ENCODE results near the gene KCNE1. TPM values are rescaled to one million over a fixed set of nuclear protein-coding genes. Genes with fewer than 3 reads are reported as not detected.
A peak's percentile ranks its signal among the peaks of the same experiment; 100 is the strongest.
"Not testable (repeated sequence)": the region's sequence is repeated elsewhere in the genome, so short reads cannot be mapped to it uniquely, and the experiment has no call there.

Gene KCNE1
- under 1 TPM; 0.19 to 0.23 TPM for total RNA-seq
- not detected for polyA plus RNA-seq
- total RNA-seq = 0 to 0.76 (median 0.15) reads per million in 6 experiments

DNA sequence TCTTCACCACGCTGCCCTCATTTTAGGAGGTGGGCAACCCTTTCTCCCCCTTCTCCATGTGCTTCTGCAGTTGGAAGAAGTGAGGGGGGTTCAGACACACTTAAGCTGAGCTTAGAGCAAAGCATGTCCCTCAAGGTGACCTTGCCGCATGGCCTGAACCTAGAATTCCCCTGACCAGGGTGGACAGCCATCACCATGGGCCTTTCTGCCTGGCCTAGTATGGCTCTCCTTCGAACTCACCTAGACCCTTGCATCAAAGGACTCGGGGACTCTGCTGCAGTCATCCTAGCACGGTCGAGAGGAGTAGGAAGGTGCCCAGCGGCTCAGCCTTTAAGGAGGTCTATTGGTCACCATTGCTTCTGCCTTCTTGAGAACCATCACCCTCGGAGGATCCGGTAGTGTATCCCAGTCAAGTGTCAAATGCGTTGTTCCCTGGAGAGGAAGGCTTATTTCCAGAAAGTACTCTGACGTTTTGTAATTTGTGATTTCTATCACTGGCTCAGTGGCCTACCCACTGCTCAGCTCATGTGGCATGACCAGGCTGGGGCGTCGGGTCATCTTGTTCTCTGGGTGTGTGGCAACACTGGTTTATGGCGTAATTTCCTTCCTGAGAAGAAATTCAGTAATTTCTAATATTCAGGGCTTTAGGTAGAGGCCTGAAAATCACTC, at the start of gene KCNE1:
Gene KCNE1, minus strand, starts transcription at position 424 of the 669 bp plus-strand sequence. CDS start 62,576 bp downstream, outside the sequence.
- peak within 1 kb of the TSS in 1 of 10 donors; percentile 50 for H3K4me3 Mint-ChIP-seq
- DNase-seq = no peak
- no peak for ATAC-seq
- peaks cover 0 to 2% (median 0%) of the 10 kb centered on the region in 4 donors for H3K4me1 Mint-ChIP-seq
- H3K27ac Mint-ChIP-seq = no peak within 1 kb of the TSS
- peaks cover 0 to 3% (median 0%) of the 10 kb centered on the region in 5 donors for H3K27me3 Mint-ChIP-seq
- H3K9me3 Mint-ChIP-seq = no peaks in the 10 kb centered on the region
- H3K36me3 Mint-ChIP-seq = peaks cover 0 to under 1% (median 0%) of the 10 kb centered on the region in 3 donors
- POLR2A ChIA-PET = no interaction called here

DNA sequence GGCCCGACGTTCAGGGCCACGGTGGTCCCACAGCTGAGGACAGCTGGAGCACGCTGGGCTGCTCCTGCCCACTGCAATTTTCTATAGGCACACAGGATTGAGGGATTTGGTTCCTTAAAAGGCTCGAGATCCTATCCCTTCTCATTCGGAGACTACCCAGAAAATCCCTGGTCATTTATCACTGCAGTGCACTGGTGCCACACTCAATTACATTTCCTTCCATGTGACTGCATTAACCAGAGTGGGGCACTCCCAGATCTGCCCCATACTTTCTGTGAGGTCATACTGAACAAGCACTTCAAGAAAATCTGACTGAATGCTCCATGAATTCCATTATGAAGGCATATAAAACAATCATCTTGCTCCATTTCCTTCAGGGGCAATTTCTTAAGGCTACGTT, 49.8 kb upstream of the KCNE1 start:
- H3K9me3 Mint-ChIP-seq = no peaks in the 10 kb centered on the region
- no peak overlapping the region for H3K4me3 Mint-ChIP-seq
- DNase-seq (no peak), ATAC-seq (no peak)
- POLR2A ChIA-PET = no interaction called here
- peaks cover 0 to 4% (median 0%) of the 10 kb centered on the region in 4 donors for H3K4me1 Mint-ChIP-seq
- H3K27ac Mint-ChIP-seq = no peak overlapping the region
- H3K36me3 Mint-ChIP-seq = peaks cover 0 to 11% (median 4%) of the 10 kb centered on the region in 3 donors
- no peaks in the 10 kb centered on the region for H3K27me3 Mint-ChIP-seq

GRCh38 chr21:34560609-34561008, 48.6 kb upstream of the KCNE1 start:
- Mint-ChIP-seq H3K4me3 (no peak overlapping the region), H3K4me1 (peaks cover 0 to 4% (median 0%) of the 10 kb centered on the region in 4 donors), H3K9me3 (no peaks in the 10 kb centered on the region), H3K27ac (no peak overlapping the region), H3K36me3 (peaks cover 0 to 9% (median 0%) of the 10 kb centered on the region in 3 donors), H3K27me3 (no peaks in the 10 kb centered on the region)
- POLR2A ChIA-PET = no interaction called here
- no peak for DNase-seq
- ATAC-seq = no peak

DNA sequence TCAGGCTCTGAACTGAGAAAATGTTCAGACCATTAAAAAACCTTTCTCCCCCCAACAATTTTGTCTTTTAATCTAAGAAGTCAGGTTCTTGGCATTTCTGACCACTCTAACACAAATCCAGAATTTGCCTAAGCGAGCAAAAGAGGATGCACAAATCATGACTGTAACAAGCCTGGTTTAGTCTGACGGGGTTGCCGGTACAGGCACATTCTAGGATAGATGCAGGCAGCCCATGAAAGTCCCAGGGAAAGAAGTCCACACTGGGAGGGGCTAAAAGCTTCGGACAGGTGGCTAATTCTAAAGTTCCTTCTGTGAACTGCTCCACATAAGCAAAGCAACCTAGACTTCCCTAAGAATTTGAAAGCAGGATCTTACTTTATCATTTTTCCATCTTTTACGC, 48.0 kb upstream of the KCNE1 start:
- POLR2A ChIA-PET = no interaction called here
- ATAC-seq = no peak
- no peak overlapping the region for H3K27ac Mint-ChIP-seq
- DNase-seq = no peak
- H3K4me1 Mint-ChIP-seq = peaks cover 0 to 4% (median 0%) of the 10 kb centered on the region in 4 donors
- no peak overlapping the region for H3K4me3 Mint-ChIP-seq
- H3K36me3 Mint-ChIP-seq = peaks cover 3 to 7% (median 3%) of the 10 kb centered on the region in 3 donors
- H3K27me3 Mint-ChIP-seq = no peaks in the 10 kb centered on the region
- H3K9me3 Mint-ChIP-seq = peaks cover 0 to 3% (median 0%) of the 10 kb centered on the region in 9 donors

DNA sequence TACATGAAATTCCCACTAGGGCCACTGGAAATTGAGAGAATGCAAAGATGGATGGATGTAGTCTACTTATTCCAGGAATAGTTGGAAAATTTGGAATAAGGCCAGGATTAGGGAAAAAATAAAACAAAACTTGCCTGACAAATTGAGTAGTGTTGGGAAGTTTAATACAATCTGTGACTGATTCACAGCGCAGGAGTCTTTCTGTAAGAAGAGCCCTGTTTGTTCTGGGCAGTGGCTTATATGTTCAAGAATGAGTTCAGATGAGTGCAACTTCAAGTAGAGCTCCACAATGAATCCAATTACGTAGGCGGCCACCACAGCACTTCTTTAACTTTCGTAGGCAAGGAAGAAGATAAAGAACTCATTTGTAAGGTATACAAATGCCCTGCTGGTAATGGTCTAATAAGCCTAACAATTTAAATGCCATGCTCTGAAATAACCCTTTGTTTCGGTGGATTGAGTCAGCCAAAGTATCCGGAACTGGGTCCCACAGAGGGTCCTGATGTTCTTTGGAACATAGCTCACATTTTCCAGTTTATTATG, 47.1 kb upstream of the KCNE1 start:
- H3K36me3 Mint-ChIP-seq = peaks cover 6 to 11% (median 11%) of the 10 kb centered on the region in 3 donors
- peaks cover 0 to 2% (median 0%) of the 10 kb centered on the region in 4 donors for H3K4me1 Mint-ChIP-seq
- no peak for DNase-seq
- H3K9me3 Mint-ChIP-seq = peaks cover 0 to 11% (median 4%) of the 10 kb centered on the region in 9 donors
- ATAC-seq = no peak
- no peak overlapping the region for H3K4me3 Mint-ChIP-seq
- H3K27me3 Mint-ChIP-seq = no peaks in the 10 kb centered on the region
- POLR2A ChIA-PET = no interaction called here
- H3K27ac Mint-ChIP-seq = no peak overlapping the region

GRCh38 chr21:34558166-34558565, 46.2 kb upstream of the KCNE1 start:
- Mint-ChIP-seq H3K36me3 (peaks cover 5 to 13% (median 11%) of the 10 kb centered on the region in 3 donors), H3K4me1 (peaks cover 0 to 2% (median 0%) of the 10 kb centered on the region in 4 donors), H3K27me3 (no peaks in the 10 kb centered on the region), H3K27ac (no peak overlapping the region), H3K4me3 (no peak overlapping the region), H3K9me3 (peaks cover 0 to 13% (median 5%) of the 10 kb centered on the region in 9 donors)
- ATAC-seq (no peak), DNase-seq (no peak)
- POLR2A ChIA-PET = no interaction called here

DNA sequence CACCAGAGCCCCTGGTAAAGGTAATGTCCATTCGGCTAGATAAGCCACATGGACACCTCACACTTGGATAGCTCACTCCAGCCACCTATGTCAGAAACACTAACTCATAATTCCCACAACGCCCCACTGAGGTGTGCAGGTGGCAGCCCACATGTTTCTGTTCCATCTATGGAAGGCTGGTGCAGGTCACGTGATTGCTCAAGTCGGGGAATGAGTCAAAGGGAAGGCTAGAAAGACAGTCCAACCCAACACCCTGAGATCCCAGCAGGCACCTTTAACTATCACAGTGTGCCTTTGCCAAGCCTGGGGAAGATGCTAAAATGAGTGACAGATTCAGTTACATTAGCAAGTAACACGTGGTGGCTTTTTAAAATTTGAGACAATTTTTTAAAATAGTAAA, 45.3 kb upstream of the KCNE1 start:
- H3K4me1 Mint-ChIP-seq = peaks cover 0 to 2% (median 0%) of the 10 kb centered on the region in 4 donors
- DNase-seq (no peak), ATAC-seq (no peak)
- H3K36me3 Mint-ChIP-seq = peaks cover 5 to 13% (median 11%) of the 10 kb centered on the region in 3 donors
- peak overlapping the region in 1 of 10 donors; percentile 62 for H3K27ac Mint-ChIP-seq
- POLR2A ChIA-PET = no interaction called here
- no peak overlapping the region for H3K4me3 Mint-ChIP-seq
- H3K27me3 Mint-ChIP-seq = no peaks in the 10 kb centered on the region
- peaks cover 0 to 13% (median 8%) of the 10 kb centered on the region in 9 donors for H3K9me3 Mint-ChIP-seq

DNA sequence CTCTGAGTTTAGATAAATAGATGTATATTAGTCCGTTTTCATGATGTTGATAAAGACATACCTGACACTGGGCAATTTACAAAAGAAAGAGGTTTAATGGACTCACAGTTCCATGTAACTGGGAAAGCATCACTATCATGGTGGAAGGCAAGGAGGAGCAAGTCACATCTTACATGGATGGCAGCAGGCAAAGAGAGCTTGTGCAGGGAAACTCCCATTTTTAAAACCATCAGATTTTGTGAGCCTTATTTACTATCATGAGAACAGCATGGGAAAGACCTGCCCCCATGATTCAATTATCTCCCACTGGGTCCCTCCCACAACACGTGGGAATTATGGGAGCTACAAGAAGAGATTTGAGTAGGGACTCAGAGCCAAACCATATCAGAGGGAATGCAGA, 42.7 kb upstream of the KCNE1 start:
- H3K27me3 Mint-ChIP-seq, DNase-seq, H3K4me1 Mint-ChIP-seq, H3K27ac Mint-ChIP-seq, POLR2A ChIA-PET, ATAC-seq, H3K4me3 Mint-ChIP-seq: not testable (repeated sequence)
- Mint-ChIP-seq H3K36me3 (peaks cover 9 to 28% (median 13%) of the 10 kb centered on the region in 3 donors), H3K9me3 (peaks cover 0 to 13% (median 8%) of the 10 kb centered on the region in 9 donors)

GRCh38 chr21:34554227-34554626, 42.2 kb upstream of the KCNE1 start:
- Mint-ChIP-seq H3K27ac (no peak overlapping the region), H3K9me3 (peaks cover 0 to 13% (median 8%) of the 10 kb centered on the region in 9 donors), H3K36me3 (peaks cover 9 to 28% (median 13%) of the 10 kb centered on the region in 3 donors), H3K4me3 (peak overlapping the region in 1 of 10 donors; percentile 24), H3K27me3 (no peaks in the 10 kb centered on the region), H3K4me1 (peaks cover 0 to 2% (median 0%) of the 10 kb centered on the region in 4 donors)
- POLR2A ChIA-PET = no interaction called here
- ATAC-seq (no peak), DNase-seq (no peak)

DNA sequence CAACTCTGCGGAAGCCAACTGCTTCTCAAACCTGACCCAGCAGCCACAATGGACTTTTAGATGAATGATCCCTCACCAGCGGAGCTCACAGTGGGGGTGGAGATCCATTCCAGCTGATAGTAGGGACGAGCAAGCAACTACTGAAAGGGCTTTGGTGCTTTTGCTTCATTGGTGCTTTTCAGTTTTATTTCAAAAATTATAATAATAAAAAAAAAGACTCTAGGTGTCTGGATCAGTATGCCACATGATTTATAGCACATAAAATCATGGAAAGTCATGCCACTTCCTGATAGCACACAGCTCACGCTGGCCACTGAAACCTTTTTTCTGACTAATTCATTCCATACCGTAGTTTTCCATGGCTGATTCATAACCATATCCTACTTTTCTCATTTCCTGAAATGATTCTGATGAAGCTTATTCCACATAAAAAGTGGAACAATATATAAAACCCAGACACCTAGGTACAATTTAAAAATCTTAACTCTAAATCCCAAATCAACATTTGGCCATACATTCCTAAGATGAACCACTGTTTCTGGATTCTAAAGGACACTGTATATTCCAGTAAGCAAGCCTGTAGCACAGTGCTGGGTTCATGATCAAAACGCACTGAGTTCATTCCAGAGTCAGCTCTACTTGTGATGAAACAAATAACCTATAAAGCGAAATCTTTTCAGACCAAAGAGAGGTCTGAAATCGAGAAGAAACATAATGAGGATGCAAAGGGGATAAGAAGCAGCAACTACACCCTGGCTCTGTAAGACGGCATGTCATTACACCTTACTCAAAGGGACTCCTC, 41.3 kb upstream of the KCNE1 start:
- Mint-ChIP-seq H3K36me3 (peaks cover 9 to 28% (median 13%) of the 10 kb centered on the region in 3 donors), H3K4me1 (peaks cover 0 to 2% (median 0%) of the 10 kb centered on the region in 4 donors), H3K27ac (no peak overlapping the region), H3K4me3 (no peak overlapping the region), H3K27me3 (no peaks in the 10 kb centered on the region), H3K9me3 (peaks cover 0 to 13% (median 8%) of the 10 kb centered on the region in 9 donors)
- POLR2A ChIA-PET = no interaction called here
- ATAC-seq = no peak
- no peak for DNase-seq

DNA sequence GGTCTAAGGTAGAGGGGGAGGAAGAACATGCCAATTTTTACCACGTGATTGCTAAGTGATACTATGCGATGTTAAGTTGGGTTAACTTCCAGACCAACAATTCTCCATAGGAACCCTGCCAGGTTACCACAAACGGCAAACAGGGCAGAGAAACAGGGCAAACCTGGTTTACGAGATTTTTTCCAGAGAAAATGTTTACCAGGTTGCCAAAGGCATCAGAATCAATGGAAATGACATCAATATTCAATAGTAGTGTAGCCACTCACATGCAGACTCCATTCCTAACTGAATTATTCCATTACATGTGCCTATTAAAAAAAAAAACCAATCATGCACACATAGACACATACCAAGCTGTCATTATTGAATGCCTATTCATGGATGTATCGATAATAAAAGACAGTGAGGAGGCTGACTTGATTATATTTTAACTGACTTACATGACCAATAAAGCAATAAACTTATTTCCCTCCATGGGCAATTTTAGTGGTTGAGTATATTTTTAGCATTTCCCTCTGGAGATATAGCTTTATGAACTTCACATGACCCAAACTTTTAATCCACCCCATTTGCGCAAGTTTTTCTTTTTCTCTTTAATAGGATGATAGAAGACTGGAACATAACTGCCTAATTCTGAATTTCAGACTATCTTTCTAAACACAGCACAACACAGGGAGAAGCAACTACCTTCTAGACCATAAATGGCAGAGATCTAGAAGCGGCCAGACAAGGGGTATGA, 40.5 kb upstream of the KCNE1 start:
- Mint-ChIP-seq H3K4me1 (peaks cover 0 to 2% (median 0%) of the 10 kb centered on the region in 4 donors), H3K36me3 (peaks cover 9 to 28% (median 13%) of the 10 kb centered on the region in 3 donors), H3K4me3 (no peak overlapping the region), H3K27me3 (no peaks in the 10 kb centered on the region), H3K27ac (no peak overlapping the region), H3K9me3 (peaks cover 0 to 13% (median 8%) of the 10 kb centered on the region in 9 donors)
- ATAC-seq (no peak), DNase-seq (no peak)
- POLR2A ChIA-PET = no interaction called here

- H3K4me3 Mint-ChIP-seq = no peak overlapping the region
- H3K36me3 Mint-ChIP-seq = peaks cover 9 to 28% (median 13%) of the 10 kb centered on the region in 3 donors
- H3K27ac Mint-ChIP-seq = no peak overlapping the region
- no peak for DNase-seq
- H3K9me3 Mint-ChIP-seq = peaks cover 0 to 13% (median 8%) of the 10 kb centered on the region in 9 donors
- no peak for ATAC-seq
- peaks cover 0 to 12% (median 0%) of the 10 kb centered on the region in 4 donors for H3K4me1 Mint-ChIP-seq
- H3K27me3 Mint-ChIP-seq = no peaks in the 10 kb centered on the region
- POLR2A ChIA-PET = no interaction called here
Measured at GRCh38 chr21:34550182-34550799, 38.3 kb upstream of the KCNE1 start.
